Measurements from ENCODE around the gene ZNF547. TPM values are rescaled to one million over a fixed set of nuclear protein-coding genes. Genes with fewer than 3 reads are reported as not detected.

The ZNF547 gene
- total RNA-seq, 1 experiment from 2014 or later = 6.0 TPM

- Histone ChIP-seq H3F3A (ENCODE audit: insufficient read depth, low read depth) (peaks cover 4% of the 10 kb centered on the region; the same call in 1 of the 2 replicates), H3K79me2 (ENCODE audit: low read depth) (peaks cover 32% of the 10 kb centered on the region), H3K36me3 (ENCODE audit: low read depth) (peaks cover 13% of the 10 kb centered on the region), H3K27ac (no peak overlapping the region), H3K27me3 (ENCODE audit: insufficient read depth, low read depth) (no peaks in the 10 kb centered on the region), H3K4me1 (replicated peaks; ENCODE audit: insufficient read depth) (peaks cover 19% of the 10 kb centered on the region), H3K9me3 (ENCODE audit: insufficient read depth, low read depth) (no peaks in the 10 kb centered on the region), H2AFZ (no peak overlapping the region), H3K9me2 (ENCODE audit: insufficient read depth) (no peaks in the 10 kb centered on the region), H3K4me3 (peak overlapping the region; percentile 91), H3K4me2 (peak overlapping the region; percentile 100), H4K20me1 (ENCODE audit: insufficient read depth) (no peaks in the 10 kb centered on the region)
- ChIA-PET CTCF (interaction anchor here (0.6 kb wide), 1 partner anchor 22 kb away, joined by 3 read pairs; no protein-coding TSS in a partner anchor), POLR2A (ENCODE audit: unreplicated experiment) (interaction anchor here (0.7 kb wide), 1 partner anchor 20 kb away, joined by 7 read pairs; no protein-coding TSS in a partner anchor)
- TF ChIP-seq EZH2 (IDR thresholded peaks at IDR 0.05; ENCODE audit: low read depth) (no peak), CTCF (conservative IDR thresholded peaks at IDR 0.05) (no peak)
- DNase-seq = no peak
- BruUV-seq (replicated peaks) = no TSS peak
- intact Hi-C loops (cut with micrococcal nuclease; ENCODE audit: unreplicated experiment) = no loop called here
Observed at GRCh38 chr19:57321751-57322150, 41.6 kb upstream of the ZNF547 start.

- no peaks in the 10 kb centered on the region for H4K20me1 ChIP-seq (ENCODE audit: insufficient read depth)
- peaks cover 14% of the 10 kb centered on the region for H3K4me1 ChIP-seq (replicated peaks; ENCODE audit: insufficient read depth)
- BruUV-seq (replicated peaks) = no TSS peak
- peaks cover 35% of the 10 kb centered on the region for H3K36me3 ChIP-seq (ENCODE audit: low read depth)
- TF ChIP-seq CTCF (conservative IDR thresholded peaks at IDR 0.05) (no peak), EZH2 (IDR thresholded peaks at IDR 0.05; ENCODE audit: low read depth) (no peak)
- no peak for DNase-seq
- no peaks in the 10 kb centered on the region for H3K9me3 ChIP-seq (ENCODE audit: insufficient read depth, low read depth)
- H3K27ac ChIP-seq = no peak overlapping the region
- POLR2A ChIA-PET (ENCODE audit: unreplicated experiment) = interaction anchor here (0.6 to 0.7 kb wide), 2 partner anchors 433 to 591 kb away, joined by 3 to 4 read pairs; partner anchors contain the start of gene ZNF417
- no peaks in the 10 kb centered on the region for H3K9me2 ChIP-seq (ENCODE audit: insufficient read depth)
- H3K4me2 ChIP-seq = no peak overlapping the region
- CTCF ChIA-PET = no interaction called here
- H3F3A ChIP-seq (ENCODE audit: insufficient read depth, low read depth) = no peaks in the 10 kb centered on the region
- intact Hi-C loops (cut with micrococcal nuclease; ENCODE audit: unreplicated experiment) = no loop called here
- no peak overlapping the region for H2AFZ ChIP-seq
- H3K79me2 ChIP-seq (ENCODE audit: low read depth) = peaks cover 32% of the 10 kb centered on the region
- no peak overlapping the region for H3K4me3 ChIP-seq
- no peaks in the 10 kb centered on the region for H3K27me3 ChIP-seq (ENCODE audit: insufficient read depth, low read depth)
Observed at GRCh38 chr19:57324992-57325391, 38.4 kb upstream of the ZNF547 start.

- Histone ChIP-seq H4K20me1 (ENCODE audit: insufficient read depth) (0 out of 2 replicates have a peak, but pooled peaks cover 3% of the 10 kb centered on the region), H3K4me1 (replicated peaks; ENCODE audit: insufficient read depth) (no peaks in the 10 kb centered on the region), H3K27ac (no peak overlapping the region), H3K4me3 (no peak overlapping the region), H3K4me2 (no peak overlapping the region), H3K36me3 (ENCODE audit: low read depth) (peaks cover 35% of the 10 kb centered on the region), H3K9me3 (ENCODE audit: insufficient read depth, low read depth) (no peaks in the 10 kb centered on the region), H3K27me3 (ENCODE audit: insufficient read depth, low read depth) (no peaks in the 10 kb centered on the region), H3F3A (ENCODE audit: insufficient read depth, low read depth) (no peaks in the 10 kb centered on the region), H3K9me2 (ENCODE audit: insufficient read depth) (no peaks in the 10 kb centered on the region), H2AFZ (no peak overlapping the region), H3K79me2 (ENCODE audit: low read depth) (peaks cover 5% of the 10 kb centered on the region)
- CTCF ChIA-PET = no interaction called here
- no TSS peak for BruUV-seq (replicated peaks)
- TF ChIP-seq CTCF (conservative IDR thresholded peaks at IDR 0.05) (no peak), EZH2 (IDR thresholded peaks at IDR 0.05; ENCODE audit: low read depth) (no peak)
- POLR2A ChIA-PET (ENCODE audit: unreplicated experiment) = no interaction called here
- intact Hi-C loops (cut with micrococcal nuclease; ENCODE audit: unreplicated experiment) = no loop called here
- no peak for DNase-seq
Observed at GRCh38 chr19:57327993-57328392, 35.4 kb upstream of the ZNF547 start.
